ENCODE results near the gene NEK11. TPM values are rescaled to one million over a fixed set of nuclear protein-coding genes. Genes with fewer than 3 reads are reported as not detected.
A peak's percentile ranks its signal among the peaks of the same experiment; 100 is the strongest.

The NEK11 gene
- total and polyA plus RNA-seq, 9 of the 15 experiments (the other 6 are each of a cell fraction or from before 2014, with no cell fraction given), result 0.28 to 1.5 (median 0.87) TPM

GRCh38 chr3:131361464-131362421 is 335.1 kb downstream of the NEK11 start:
- BruUV-seq (replicated peaks), result no TSS peak
- Histone ChIP-seq H2AFZ (ENCODE audit: low read depth, low read length) (peak overlapping the region; percentile 78), H4K20me1 (replicated peaks; ENCODE audit: control insufficient read depth, insufficient read depth, low read length) (no peaks in the 10 kb centered on the region), H3K9me1 (ENCODE audit: control insufficient read depth, insufficient read depth, low read length) (no peaks in the 10 kb centered on the region), H3K4me3 (peak overlapping the region; percentile 46), H3K4me2 (ENCODE audit: insufficient read depth, low read length) (peak overlapping the region; percentile 75), H3K27me3 (ENCODE audit: control insufficient read depth in 2 of 2, insufficient read depth in 2 of 2, low read length in 2 of 2) (no peaks in the 10 kb centered on the region), H3K27ac (ENCODE audit: extremely low read depth, low read depth, low read length) (peak overlapping the region; percentile 53), H3K9me3 (replicated peaks; ENCODE audit: control insufficient read depth, insufficient read depth, low read depth, low read length) (no peaks in the 10 kb centered on the region), H3K4me1 (replicated peaks in 1 of 2; ENCODE audit: control insufficient read depth in 2 of 2, insufficient read depth in 2 of 2, low read length in 2 of 2) (peaks cover 0 to 8% of the 10 kb centered on the region in 2 experiments; a peak in 3 of 5 replicates), H3K79me2 (ENCODE audit: control insufficient read depth, insufficient read depth, low read length) (peaks cover 22% of the 10 kb centered on the region), H3K36me3 (ENCODE audit: control insufficient read depth, insufficient read depth, low read length) (no peaks in the 10 kb centered on the region), H3K9ac (ENCODE audit: insufficient read depth in 1 of 2, low read depth in 2 of 2, low read length in 2 of 2) (peak overlapping the region; percentile 66 to 94)
- DNase-seq (ENCODE audit: extremely low read depth in 1 of 4, low spot score in 3 of 4) (peak; percentile 83 to 91 (median 86)), ATAC-seq (peak; percentile 99), FAIRE-seq (peak; percentile 75)
- POLR2A ChIA-PET, result interaction anchor here (1.2 kb wide), 1 partner anchor 20 kb away, joined by 5 read pairs; the partner anchor contains the start of gene NUDT16
- WGBS (ENCODE audit: insufficient coverage, low coverage, missing lambda C conversion rate), result 14% methylated on average over 10 of the region's 64 CpGs
- CTCF ChIA-PET (ENCODE audit: low intra/inter-chr PET ratio), result no interaction called here
- intact Hi-C loops (cut with micrococcal nuclease) (no loop called here), in situ Hi-C loops (cut with MboI) (no loop called here)
- peak; percentile 24; the same call in 1 of the 2 replicates for TF ChIP-seq POLR2AphosphoS5 (IDR thresholded peaks at IDR 0.05; ENCODE audit: control insufficient read depth, insufficient read depth, low read depth, low read length)
- peak; percentile 47; the same call in 1 of the 2 replicates for TF ChIP-seq CTBP1 (IDR thresholded peaks at IDR 0.05; ENCODE audit: borderline replicate concordance)
- TF ChIP-seq TBP (optimal IDR thresholded peaks at IDR 0.05; ENCODE audit: low read depth, low read length), result no peak
- no peak for TF ChIP-seq NR2C2 (CRISPR knock-in tag; IDR thresholded peaks at IDR 0.05)
- TF ChIP-seq NR2C2 (tag; IDR thresholded peaks at IDR 0.05), result peak; percentile 71
- TF ChIP-seq E2F6 (IDR thresholded peaks at IDR 0.05; ENCODE audit: borderline replicate concordance in 1 of 2, extremely low read depth in 1 of 2, insufficient read depth in 1 of 2, insufficient read length in 1 of 2, low read depth in 1 of 2, low read length in 1 of 2, poor library complexity in 1 of 2, severe bottlenecking in 1 of 2), result peak in 1 of 2 experiments; percentile 29
- TF ChIP-seq RBFOX2 (IDR thresholded peaks at IDR 0.05; ENCODE audit: low read depth, low read length), result peak; percentile 78
- peak; percentile 77 for TF ChIP-seq PRDM10 (IDR thresholded peaks at IDR 0.05; ENCODE audit: partially characterized antibody)
- TF ChIP-seq MTA1 (IDR thresholded peaks at IDR 0.05; ENCODE audit: borderline replicate concordance), result no peak
- TF ChIP-seq POLR2A (conservative IDR thresholded peaks at IDR 0.05), result peak; percentile 71; the same call in 1 of the 2 replicates
- peak; percentile 70 for TF ChIP-seq MAX (CRISPR knock-in tag; IDR thresholded peaks at IDR 0.05)
- TF ChIP-seq EP400 (IDR thresholded peaks at IDR 0.05), result peak; percentile 60
- no peak for TF ChIP-seq CREB1 (IDR thresholded peaks at IDR 0.05)
- no peak for TF ChIP-seq CREB1 (CRISPR knock-in tag; IDR thresholded peaks at IDR 0.05)
- no peak for TF ChIP-seq PTRF (tag; IDR thresholded peaks at IDR 0.05)
- TF ChIP-seq L3MBTL2 (IDR thresholded peaks at IDR 0.05), result peak; percentile 49; the same call in 1 of the 2 replicates
- 0 out of 2 replicates have a peak, but pooled peaks have one; percentile 34 for TF ChIP-seq CXXC5 (CRISPR knock-in tag; IDR thresholded peaks at IDR 0.05)
